Measurements from ENCODE around the gene MED27.

DNA sequence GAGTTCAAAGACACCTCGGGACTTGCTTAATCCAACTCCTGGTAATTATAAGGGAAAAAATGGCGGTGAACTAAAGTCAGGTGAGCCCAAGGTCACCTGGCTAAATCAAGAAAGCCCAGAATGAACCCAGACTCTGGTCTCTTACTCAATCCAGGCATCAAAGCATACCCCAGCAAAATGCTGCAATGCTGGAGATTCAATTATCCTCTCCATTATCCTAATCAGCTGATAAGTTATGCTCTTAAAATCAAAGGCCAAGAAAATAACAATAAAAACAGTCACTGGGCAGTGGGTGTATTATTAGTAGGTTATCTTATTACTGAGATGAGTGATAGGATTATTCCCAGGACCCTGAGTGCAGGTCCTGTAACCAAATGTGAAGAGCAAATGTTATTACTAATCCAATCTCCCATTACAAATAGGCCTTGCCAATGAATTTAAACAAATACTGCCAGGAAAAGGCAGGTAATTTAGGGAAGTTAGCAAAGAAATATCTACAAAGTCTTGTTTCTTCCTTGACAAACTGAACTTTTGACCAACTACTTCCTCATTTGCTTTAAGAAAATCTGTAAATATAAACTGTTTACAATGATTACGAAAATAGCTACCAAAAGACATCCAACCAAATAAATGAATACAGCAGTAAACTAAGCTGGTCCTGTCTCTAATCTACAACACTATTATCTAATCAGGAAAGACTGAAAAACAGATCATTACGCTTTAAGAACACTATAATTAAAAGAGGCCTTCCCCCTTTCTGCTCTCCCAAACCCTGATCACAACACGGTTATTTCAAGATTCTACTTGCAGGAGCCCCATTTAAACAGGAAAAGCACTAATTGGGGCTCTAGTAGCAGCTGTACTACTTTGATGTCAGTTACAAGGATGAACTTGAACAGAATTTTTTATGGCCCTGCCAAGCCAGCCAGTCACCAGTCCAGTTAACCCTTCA lies 103.2 kb downstream of the MED27 start:
- TF ChIP-seq, protein P1, sequence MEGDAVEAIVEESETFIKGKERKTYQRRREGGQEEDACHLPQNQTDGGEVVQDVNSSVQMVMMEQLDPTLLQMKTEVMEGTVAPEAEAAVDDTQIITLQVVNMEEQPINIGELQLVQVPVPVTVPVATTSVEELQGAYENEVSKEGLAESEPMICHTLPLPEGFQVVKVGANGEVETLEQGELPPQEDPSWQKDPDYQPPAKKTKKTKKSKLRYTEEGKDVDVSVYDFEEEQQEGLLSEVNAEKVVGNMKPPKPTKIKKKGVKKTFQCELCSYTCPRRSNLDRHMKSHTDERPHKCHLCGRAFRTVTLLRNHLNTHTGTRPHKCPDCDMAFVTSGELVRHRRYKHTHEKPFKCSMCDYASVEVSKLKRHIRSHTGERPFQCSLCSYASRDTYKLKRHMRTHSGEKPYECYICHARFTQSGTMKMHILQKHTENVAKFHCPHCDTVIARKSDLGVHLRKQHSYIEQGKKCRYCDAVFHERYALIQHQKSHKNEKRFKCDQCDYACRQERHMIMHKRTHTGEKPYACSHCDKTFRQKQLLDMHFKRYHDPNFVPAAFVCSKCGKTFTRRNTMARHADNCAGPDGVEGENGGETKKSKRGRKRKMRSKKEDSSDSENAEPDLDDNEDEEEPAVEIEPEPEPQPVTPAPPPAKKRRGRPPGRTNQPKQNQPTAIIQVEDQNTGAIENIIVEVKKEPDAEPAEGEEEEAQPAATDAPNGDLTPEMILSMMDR (IDR thresholded peaks at IDR 0.05): no peak
- TF ChIP-seq POLR2A (IDR thresholded peaks at IDR 0.05): no peak
- TF ChIP-seq POLR2AphosphoS5 (IDR thresholded peaks at IDR 0.05; ENCODE audit: insufficient read depth in 1 of 2, low read depth in 1 of 2): no peak
